HG03558 (cell line): Measurements from ENCODE around the gene OTC.

Experiments
- ATAC-seq: cut with Tn5 transposase; IDR thresholded peaks from one replicate; pipeline ENCODE4 v1.9.1; 2021; ENCODE audit warnings: moderate number of reproducible peaks; ENCODE audit not compliant: unreplicated experiment; ENCODE audit errors: extremely low read depth

Gene OTC

GRCh38 chrX:38458071-38458470, 105.7 kb downstream of the OTC start:
- ATAC-seq: no peak

- no peak for ATAC-seq
Measured at GRCh38 chrX:38462257-38462656, 109.9 kb downstream of the OTC start.

DNA sequence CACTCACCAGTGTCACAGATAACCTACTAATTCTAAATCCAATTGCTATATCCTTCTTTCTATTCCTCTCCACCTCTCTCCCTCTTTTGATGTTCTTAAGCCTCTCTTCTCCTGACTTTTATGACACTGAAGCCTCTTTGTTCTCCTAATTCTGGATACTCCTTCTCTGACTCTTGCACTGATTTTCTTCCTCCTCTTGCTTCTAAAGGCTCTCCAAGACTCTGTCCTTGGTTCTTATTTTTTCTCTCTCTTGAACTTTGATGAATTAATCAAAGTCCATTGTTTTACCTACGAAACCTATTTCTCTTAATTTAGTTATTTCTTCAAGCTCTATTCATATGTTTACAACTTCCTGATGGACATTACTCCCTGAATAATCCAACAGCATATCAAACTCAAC, 113.3 kb downstream of the OTC start:
- ATAC-seq: no peak

GRCh38 chrX:38468563-38469157, 116.3 kb downstream of the OTC start:
- no peak for ATAC-seq
